ENCODE measurements around the gene VWA8. TPM values are rescaled to one million over a fixed set of nuclear protein-coding genes. Genes with fewer than 3 reads are reported as not detected.

VWA8 gene
- total RNA-seq, 1 experiment from 2014 or later = 22.6 TPM

GRCh38 chr13:41813426-41813825, 147.5 kb downstream of the VWA8 start:
- H3K4me1 ChIP-seq (ENCODE audit: control insufficient read depth in 1 of 2, insufficient read depth in 2 of 2, low read length in 2 of 2) = no peaks in the 10 kb centered on the region
- intact Hi-C loops (cut with micrococcal nuclease) = no loop called here
- BruUV-seq (replicated peaks) = no TSS peak
- H3K36me3 ChIP-seq (ENCODE audit: control insufficient read depth in 1 of 2, insufficient read depth in 2 of 2, low read length in 2 of 2) = no peaks in the 10 kb centered on the region; a peak in 1 of 4 replicates
- ATAC-seq (no peak), DNase-seq (ENCODE audit: low read depth, low spot score) (no peak)
- no peak overlapping the region for H3K9ac ChIP-seq (ENCODE audit: low read length)
- TF ChIP-seq TCF7L2 (IDR thresholded peaks at IDR 0.05; ENCODE audit: borderline replicate concordance, extremely low read depth, insufficient read depth, insufficient read length) = no peak
- TF ChIP-seq EZH2 (IDR thresholded peaks at IDR 0.05) = no peak
- TF ChIP-seq YY1 (IDR thresholded peaks at IDR 0.05; ENCODE audit: extremely low read depth, insufficient replicate concordance, low read depth, low read length) = no peak
- TF ChIP-seq EZH2phosphoT487 (IDR thresholded peaks at IDR 0.05; ENCODE audit: borderline replicate concordance) = no peak
- TF ChIP-seq JUND (IDR thresholded peaks at IDR 0.05) = no peak
- no peak for TF ChIP-seq SRF (IDR thresholded peaks at IDR 0.05; ENCODE audit: low read depth)
- no peak for TF ChIP-seq ZNF274 (IDR thresholded peaks at IDR 0.05; ENCODE audit: low read depth, low read length)
- TF ChIP-seq POLR2AphosphoS5 (IDR thresholded peaks at IDR 0.05; ENCODE audit: low read depth, low read length) = no peak
- TF ChIP-seq SIN3A (IDR thresholded peaks at IDR 0.05; ENCODE audit: low read depth) = no peak
- no peak for TF ChIP-seq ZFX (IDR thresholded peaks at IDR 0.05)
- TF ChIP-seq REST (IDR thresholded peaks at IDR 0.05; ENCODE audit: low read depth) = no peak
- no peak for TF ChIP-seq ELF1 (IDR thresholded peaks at IDR 0.05; ENCODE audit: borderline replicate concordance, low read depth)
- TF ChIP-seq POLR2A (IDR thresholded peaks at IDR 0.05; ENCODE audit: borderline replicate concordance, extremely low read depth, insufficient read depth, insufficient read length) = no peak
- no peak for TF ChIP-seq MAX (IDR thresholded peaks at IDR 0.05)
- no peak for TF ChIP-seq FOSL1 (IDR thresholded peaks at IDR 0.05; ENCODE audit: low read depth)
- no peak for TF ChIP-seq EGR1 (IDR thresholded peaks at IDR 0.05; ENCODE audit: low read depth)
- TF ChIP-seq CBX3 (IDR thresholded peaks at IDR 0.05; ENCODE audit: low read depth) = no peak
- no peak for TF ChIP-seq CEBPB (IDR thresholded peaks at IDR 0.05; ENCODE audit: low read depth)
- no peaks in the 10 kb centered on the region for H3K9me2 ChIP-seq (ENCODE audit: insufficient read depth)
- no peaks in the 10 kb centered on the region for H3K9me3 ChIP-seq (ENCODE audit: control insufficient read depth in 1 of 2, insufficient read depth in 1 of 2, low read depth in 1 of 2, low read length in 2 of 2)
- ChIA-PET RAD21 (ENCODE audit: low non-redundant PET in 1 of 2, low total read pairs in 2 of 2, uncharacterized antibody in 2 of 2, unreplicated experiment in 2 of 2) (no interaction called here), POLR2A (no interaction called here), CTCF (no interaction called here)
- no peak overlapping the region for H3K27ac ChIP-seq (ENCODE audit: low read depth, low read length)
- no peaks in the 10 kb centered on the region for H4K20me1 ChIP-seq (ENCODE audit: insufficient read depth)
- no peak overlapping the region for H3K4me3 ChIP-seq (replicated peaks in 1 of 2; ENCODE audit: low read depth in 1 of 2, low read length in 2 of 2)
- H3K4me2 ChIP-seq (ENCODE audit: low read length) = no peak overlapping the region
- H3K27me3 ChIP-seq (ENCODE audit: insufficient read depth, low read length) = no peaks in the 10 kb centered on the region
- H2AFZ ChIP-seq (ENCODE audit: low read depth, low read length, poor library complexity, severe bottlenecking) = no peak overlapping the region
- no peaks in the 10 kb centered on the region for H3K79me2 ChIP-seq (ENCODE audit: insufficient read depth, low read length)

Measured in HCT116 (cell line).